Measurements from ENCODE around the gene CNTNAP5.

Gene CNTNAP5

DNA sequence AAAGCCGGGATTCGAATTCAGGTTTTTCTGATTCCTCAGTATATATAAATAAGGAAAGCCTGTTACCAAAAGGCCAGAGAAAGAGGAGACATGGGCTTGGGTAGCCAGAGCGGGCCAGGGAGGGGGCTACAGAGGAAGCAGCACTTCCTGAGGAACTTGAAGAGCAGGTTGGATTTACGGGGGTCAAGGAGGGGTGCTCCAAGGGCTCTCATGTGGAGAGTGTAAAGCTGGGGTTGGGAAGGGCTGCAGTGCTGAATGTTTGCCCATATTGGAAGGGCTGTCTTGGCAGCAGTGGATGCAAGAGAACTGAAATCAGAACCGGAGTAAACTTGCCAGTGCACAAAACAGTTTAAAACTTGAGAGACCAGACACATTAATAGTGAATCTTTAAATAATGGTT lies 511.5 kb downstream of the CNTNAP5 start:
- TF ChIP-seq ZNF274 (IDR thresholded peaks at IDR 0.05; ENCODE audit: low read depth, low read length) (no peak), SUZ12 (IDR thresholded peaks at IDR 0.05; ENCODE audit: extremely low read depth, insufficient read depth, insufficient read length) (no peak)
- H3K4me1 ChIP-seq (ENCODE audit: insufficient read depth, insufficient read length), result no peaks in the 10 kb centered on the region
- no peaks in the 10 kb centered on the region for H3K9me3 ChIP-seq (ENCODE audit: insufficient read depth, low read length)
- no peaks in the 10 kb centered on the region for H3K27me3 ChIP-seq (ENCODE audit: insufficient read depth, insufficient read length)
- H3K36me3 ChIP-seq (ENCODE audit: insufficient read depth, insufficient read length, low read length), result no peaks in the 10 kb centered on the region
- no peak overlapping the region for H3K4me3 ChIP-seq (ENCODE audit: insufficient read length, low read depth)
- no peak overlapping the region for H3K9ac ChIP-seq (ENCODE audit: insufficient read length, low read depth)
- DNase-seq (ENCODE audit: low read depth, low spot score), result no peak

GRCh38 chr2:124538549-124538948 lies 513.5 kb downstream of the CNTNAP5 start:
- H3K27me3 ChIP-seq (ENCODE audit: insufficient read depth, insufficient read length), result no peaks in the 10 kb centered on the region
- no peak overlapping the region for H3K4me3 ChIP-seq (ENCODE audit: insufficient read length, low read depth)
- H3K36me3 ChIP-seq (ENCODE audit: insufficient read depth, insufficient read length, low read length), result no peaks in the 10 kb centered on the region
- no peak for TF ChIP-seq SUZ12 (IDR thresholded peaks at IDR 0.05; ENCODE audit: extremely low read depth, insufficient read depth, insufficient read length)
- TF ChIP-seq ZNF274 (IDR thresholded peaks at IDR 0.05; ENCODE audit: low read depth, low read length), result no peak
- TF ChIP-seq YY1 (IDR thresholded peaks at IDR 0.05; ENCODE audit: insufficient read depth, insufficient read length), result no peak
- DNase-seq (ENCODE audit: low read depth, low spot score), result no peak
- H3K9ac ChIP-seq (ENCODE audit: insufficient read length, low read depth), result no peak overlapping the region
- no peaks in the 10 kb centered on the region for H3K9me3 ChIP-seq (ENCODE audit: insufficient read depth, low read length)
- H3K4me1 ChIP-seq (ENCODE audit: insufficient read depth, insufficient read length), result no peaks in the 10 kb centered on the region

DNA sequence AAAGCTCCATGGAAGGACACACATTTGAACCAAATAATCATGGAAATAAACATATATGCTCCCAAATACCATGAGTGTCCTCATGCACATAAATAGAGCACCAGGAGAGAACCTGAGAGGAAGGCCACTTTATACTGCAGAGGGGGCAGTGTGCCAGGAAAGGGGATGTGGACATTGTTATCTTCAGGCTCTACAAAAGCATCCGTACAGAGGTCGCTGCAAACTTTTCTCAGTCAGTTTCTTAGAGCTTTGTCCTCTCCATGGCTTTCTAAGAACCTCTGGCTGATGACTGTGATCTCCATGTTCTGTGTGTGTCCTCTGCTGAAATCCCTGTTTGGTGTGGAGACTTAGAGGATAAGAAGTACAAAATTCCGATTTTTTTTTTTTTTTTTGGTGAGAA lies 515.7 kb downstream of the CNTNAP5 start:
- Histone ChIP-seq H3K9me3 (ENCODE audit: insufficient read depth, low read length) (no peaks in the 10 kb centered on the region), H3K9ac (ENCODE audit: insufficient read length, low read depth) (no peak overlapping the region), H3K4me1 (ENCODE audit: insufficient read depth, insufficient read length) (no peaks in the 10 kb centered on the region), H3K4me3 (ENCODE audit: insufficient read length, low read depth) (no peak overlapping the region), H3K36me3 (ENCODE audit: insufficient read depth, insufficient read length, low read length) (no peaks in the 10 kb centered on the region), H3K27me3 (ENCODE audit: insufficient read depth, insufficient read length) (no peaks in the 10 kb centered on the region)
- DNase-seq (ENCODE audit: low read depth, low spot score), result no peak
- TF ChIP-seq YY1 (IDR thresholded peaks at IDR 0.05; ENCODE audit: insufficient read depth, insufficient read length) (no peak), SUZ12 (IDR thresholded peaks at IDR 0.05; ENCODE audit: extremely low read depth, insufficient read depth, insufficient read length) (no peak), ZNF274 (IDR thresholded peaks at IDR 0.05; ENCODE audit: low read depth, low read length) (no peak)

- Histone ChIP-seq H3K9ac (ENCODE audit: insufficient read length, low read depth) (no peak overlapping the region), H3K9me3 (ENCODE audit: insufficient read depth, low read length) (no peaks in the 10 kb centered on the region), H3K36me3 (ENCODE audit: insufficient read depth, insufficient read length, low read length) (no peaks in the 10 kb centered on the region), H3K4me3 (ENCODE audit: insufficient read length, low read depth) (no peak overlapping the region), H3K27me3 (ENCODE audit: insufficient read depth, insufficient read length) (no peaks in the 10 kb centered on the region), H3K4me1 (ENCODE audit: insufficient read depth, insufficient read length) (no peaks in the 10 kb centered on the region)
- no peak for TF ChIP-seq SUZ12 (IDR thresholded peaks at IDR 0.05; ENCODE audit: extremely low read depth, insufficient read depth, insufficient read length)
- TF ChIP-seq ZNF274 (IDR thresholded peaks at IDR 0.05; ENCODE audit: low read depth, low read length), result no peak
- no peak for TF ChIP-seq YY1 (IDR thresholded peaks at IDR 0.05; ENCODE audit: insufficient read depth, insufficient read length)
- no peak for DNase-seq (ENCODE audit: low read depth, low spot score)
Observed at GRCh38 chr2:124542932-124543640, 518.0 kb downstream of the CNTNAP5 start.

DNA sequence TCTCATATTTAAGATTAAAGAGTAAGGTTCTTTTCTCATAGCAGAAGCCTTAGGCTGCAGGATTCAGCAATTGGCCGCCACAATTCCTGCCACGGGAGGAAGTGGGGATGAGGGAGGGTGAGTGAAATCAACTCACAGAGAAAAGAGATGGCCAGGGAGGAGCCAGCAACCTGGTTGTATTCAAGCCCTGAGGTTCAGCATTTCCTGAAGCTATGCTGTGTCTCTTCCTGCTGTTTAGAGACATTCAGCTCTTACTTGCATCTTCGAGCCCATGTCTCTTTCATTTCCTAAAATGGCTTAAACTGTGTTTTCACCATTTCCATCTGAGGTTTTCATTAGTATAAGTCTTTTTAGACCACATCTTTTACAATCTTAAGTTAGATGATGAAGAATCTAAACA lies 522.6 kb downstream of the CNTNAP5 start:
- no peak for DNase-seq (ENCODE audit: low read depth, low spot score)
- Histone ChIP-seq H3K4me1 (ENCODE audit: insufficient read depth, insufficient read length) (no peaks in the 10 kb centered on the region), H3K27me3 (ENCODE audit: insufficient read depth, insufficient read length) (no peaks in the 10 kb centered on the region), H3K9me3 (ENCODE audit: insufficient read depth, low read length) (no peaks in the 10 kb centered on the region), H3K4me3 (ENCODE audit: insufficient read length, low read depth) (no peak overlapping the region), H3K9ac (ENCODE audit: insufficient read length, low read depth) (no peak overlapping the region), H3K36me3 (ENCODE audit: insufficient read depth, insufficient read length, low read length) (no peaks in the 10 kb centered on the region)
- no peak for TF ChIP-seq YY1 (IDR thresholded peaks at IDR 0.05; ENCODE audit: insufficient read depth, insufficient read length)
- TF ChIP-seq SUZ12 (IDR thresholded peaks at IDR 0.05; ENCODE audit: extremely low read depth, insufficient read depth, insufficient read length), result no peak
- no peak for TF ChIP-seq ZNF274 (IDR thresholded peaks at IDR 0.05; ENCODE audit: low read depth, low read length)

GRCh38 chr2:124558277-124558905 lies 533.3 kb downstream of the CNTNAP5 start:
- no peak for TF ChIP-seq ZNF274 (IDR thresholded peaks at IDR 0.05; ENCODE audit: low read depth, low read length)
- TF ChIP-seq SUZ12 (IDR thresholded peaks at IDR 0.05; ENCODE audit: extremely low read depth, insufficient read depth, insufficient read length), result no peak
- no peak for TF ChIP-seq YY1 (IDR thresholded peaks at IDR 0.05; ENCODE audit: insufficient read depth, insufficient read length)

DNA sequence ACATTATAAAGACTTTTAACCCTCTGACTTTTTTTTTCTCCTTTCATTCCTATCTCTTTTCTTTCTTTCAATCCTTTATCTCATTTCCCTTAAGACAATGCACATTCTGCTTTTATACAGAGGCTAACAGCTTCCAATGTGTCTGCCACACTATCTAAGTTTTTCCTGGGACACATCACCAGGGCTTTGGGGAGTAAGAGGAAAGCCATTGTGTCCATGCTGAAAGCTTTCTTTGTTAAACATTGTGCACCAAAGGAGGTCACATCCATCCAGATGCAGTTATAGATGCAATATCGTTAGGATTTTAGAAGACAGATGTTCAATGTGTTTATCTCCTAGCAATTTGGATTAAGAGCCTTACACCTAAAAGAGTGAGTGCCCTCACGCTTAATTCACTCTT lies 534.1 kb downstream of the CNTNAP5 start:
- Histone ChIP-seq H3K4me1 (ENCODE audit: insufficient read depth, insufficient read length) (no peaks in the 10 kb centered on the region), H3K4me3 (ENCODE audit: insufficient read length, low read depth) (no peak overlapping the region), H3K9ac (ENCODE audit: insufficient read length, low read depth) (no peak overlapping the region), H3K9me3 (ENCODE audit: insufficient read depth, low read length) (no peaks in the 10 kb centered on the region), H3K36me3 (ENCODE audit: insufficient read depth, insufficient read length, low read length) (no peaks in the 10 kb centered on the region), H3K27me3 (ENCODE audit: insufficient read depth, insufficient read length) (no peaks in the 10 kb centered on the region)
- DNase-seq (ENCODE audit: low read depth, low spot score), result no peak
- no peak for TF ChIP-seq YY1 (IDR thresholded peaks at IDR 0.05; ENCODE audit: insufficient read depth, insufficient read length)
- TF ChIP-seq ZNF274 (IDR thresholded peaks at IDR 0.05; ENCODE audit: low read depth, low read length), result no peak
- TF ChIP-seq SUZ12 (IDR thresholded peaks at IDR 0.05; ENCODE audit: extremely low read depth, insufficient read depth, insufficient read length), result no peak

More at GRCh38 chr2:124558277-124558905, 533.3 kb downstream of the CNTNAP5 start:
- Histone ChIP-seq H3K27me3 (ENCODE audit: insufficient read depth, insufficient read length) (no peaks in the 10 kb centered on the region), H3K9ac (ENCODE audit: insufficient read length, low read depth) (no peak overlapping the region), H3K4me3 (ENCODE audit: insufficient read length, low read depth) (no peak overlapping the region), H3K4me1 (ENCODE audit: insufficient read depth, insufficient read length) (no peaks in the 10 kb centered on the region), H3K36me3 (ENCODE audit: insufficient read depth, insufficient read length, low read length) (no peaks in the 10 kb centered on the region), H3K9me3 (ENCODE audit: insufficient read depth, low read length) (no peaks in the 10 kb centered on the region)
- DNase-seq (ENCODE audit: low read depth, low spot score), result no peak
